Heart right ventricle (tissue), 16 donors: Measurements from ENCODE around the gene CA10. TPM values are rescaled to one million over a fixed set of nuclear protein-coding genes. Genes with fewer than 3 reads are reported as not detected.

Experiments used
- ATAC-seq, 8 donors: fragments of 200-7000 bp; cut with Tn5 transposase; one replicate each; pipeline ENCODE4 v1.9.1; 2020; ENCODE audit warnings: mild to moderate bottlenecking in 8 of 8, moderate library complexity in 8 of 8, moderate number of reproducible peaks in 1 of 8
- DNase-seq, 2 donors: peaks; one replicate each; pipeline ENCODE4 v3.0.0-alpha.2; 2020
- H3K27ac ChIP-seq, 10 donors: fragments of 200-600 bp; sonication (generic) in 2 of 10; one replicate each; pipeline versions ENCODE4 v1.5.0 to v1.8.0; 2020 to 2022; ENCODE audit warnings: mild to moderate bottlenecking in 3 of 10
- H3K27me3 ChIP-seq, 7 donors: fragments of 200-600 bp; one replicate each; pipeline ENCODE4 v1.8.0; 2021 to 2022; ENCODE audit warnings: mild to moderate bottlenecking in 2 of 7
- H3K36me3 ChIP-seq, 9 donors: fragments of 200-600 bp; sonication (generic) in 1 of 9; one replicate each; pipeline versions ENCODE4 v1.5.0 to v1.8.0; 2020 to 2022; ENCODE audit warnings: mild to moderate bottlenecking in 2 of 9
- H3K4me1 ChIP-seq, 9 donors: fragments of 200-600 bp; sonication (generic) in 1 of 9; one replicate each; pipeline versions ENCODE4 v1.5.0 to v1.8.0; 2020 to 2022; ENCODE audit warnings: mild to moderate bottlenecking in 4 of 9
- H3K4me3 ChIP-seq, 10 donors: fragments of 200-600 bp; sonication (generic) in 2 of 10; one replicate each; pipeline versions ENCODE4 v1.5.0 to v1.8.0; 2020 to 2022; ENCODE audit warnings: mild to moderate bottlenecking in 7 of 10, moderate library complexity in 2 of 10
- H3K9me3 ChIP-seq, 11 donors: fragments of 200-600 bp in 10 of 11; sonication (generic) in 2 of 11; one replicate each; pipeline versions ENCODE4 v1.5.0 to v1.8.0; 2013 to 2022; ENCODE audit warnings: mild to moderate bottlenecking in 2 of 11, control low read depth in 1 of 11, moderate library complexity in 1 of 11
- WGBS, 2 donors: extraction: QIAGEN DNeasy Blood & Tissue Kit; methylation state at CpG; one replicate each; pipeline ENCODE4 v1.1.7; 2013; ENCODE audit warnings: inconsistent platforms in 1 of 2; 5-methylcytosine and 5-hydroxymethylcytosine counted together
- intact Hi-C, 10 donors: fragments of 100-400 bp; cut with DNase I; formaldehyde crosslinking; loops; one replicate each; pipeline versions ENCODE4 v1.11.1 to v1.14.2; 2022
- polyA plus RNA-seq, 2 donors: library from polyadenylated mRNA; stranded (reverse); fragments of 200-250 nt; gene quantifications; one replicate each; pipeline ENCODE4 v1.2.3, GENCODE V29; 2013
- total RNA-seq, 10 donors: library from RNA; stranded (reverse); fragmentation: NEBNext Ultra II Directional in 3 of 10; extraction: Animal tissue kit (Norgen Biotek cat#: 25700) in 3 of 10; gene quantifications; one replicate each; pipeline versions ENCODE4 v1.2.1 to v1.2.4, GENCODE V29; 2021 to 2023
- TF ChIP-seq, protein P1 (sequence below), 9 donors: fragments of 200-600 bp; sonication (generic) in 2 of 9; IDR thresholded peaks; one replicate each; pipeline versions ENCODE4 v1.5.0 to v1.8.0; 2021 to 2022; ENCODE audit warnings: antibody characterized with exemption in 9 of 9, mild to moderate bottlenecking in 5 of 9, moderate library complexity in 1 of 9
- donor health status: Arrhythmogenic right ventricular cardiomyopathy.
- donor health status: ischemic (EF 13 %, LVEDD 7.1; RV severe dilation, severe dysfunction).
- donor health status: healthy with polysubstance abuse.
- donor health status: DM: no; HTN: yes; CAD: no.
- donor health status: DM: no; HTN: no; CAD: no.
- donor health status: ischemic (EF 25% LVEDD 6.9; RV normal size, moderate dysfunction).
- donor health status: ischemic (EF 25% LVEDD 5.7; RV mildly dilated, moderate dysfunction).
- donor health status: healthy.
- donor health status: DM: yes; HTN: yes; CAD: no.
- donor health status: Ischemic cardiomyopathy.
- donor health status: ischemic (EF 35%, LVEDD 5.7; RV mildly dilated, moderate dysfunction).
- donor health status: nonischemic (EF 11% LVEDD 7.7; RV severe dilation, severe dysfunction).
- donor health status: DM: yes; HTN: yes; CAD: no.
- donor health status: PGD.
- donor health status: ischemic (EF 29% LVEDD 5.4; RV normal size, mild dysfunction).
- donor health status: nonischemic (EF 23%, LVEDD 6.1; RV moderate dilation, normal function).

The CA10 gene
- total and polyA plus RNA-seq, 12 donors: not detected

DNA sequence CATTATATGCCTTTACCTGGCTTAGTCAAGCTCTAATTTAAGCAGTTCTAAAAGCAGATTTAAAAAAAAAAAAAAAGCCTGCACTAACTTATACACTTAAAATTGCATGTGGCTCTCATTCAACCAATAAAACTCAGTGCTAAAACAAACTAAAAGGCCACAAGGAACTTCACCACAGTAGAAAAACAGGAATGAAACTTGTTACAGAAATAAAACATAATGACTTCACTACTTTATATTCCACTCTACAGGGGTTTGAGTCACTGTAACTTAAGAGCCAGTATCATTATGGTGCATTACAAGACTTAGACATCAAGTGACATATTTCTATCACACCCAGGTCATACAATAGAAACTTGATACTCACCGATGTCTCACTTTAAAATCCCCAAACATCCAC is 11.1 kb downstream of the CA10 start:
- Histone ChIP-seq H3K36me3 (no peaks in the 10 kb centered on the region), H3K27me3 (peaks cover 0 to 6% (median 0%) of the 10 kb centered on the region in 7 donors), H3K9me3 (no peaks in the 10 kb centered on the region), H3K4me3 (no peak overlapping the region), H3K27ac (no peak overlapping the region), H3K4me1 (no peaks in the 10 kb centered on the region)
- DNase-seq (no peak), ATAC-seq (no peak)
- WGBS, 2 donors: 75 to 91% methylated on average over 1 of the region's 1 CpG
- TF ChIP-seq, protein P1, sequence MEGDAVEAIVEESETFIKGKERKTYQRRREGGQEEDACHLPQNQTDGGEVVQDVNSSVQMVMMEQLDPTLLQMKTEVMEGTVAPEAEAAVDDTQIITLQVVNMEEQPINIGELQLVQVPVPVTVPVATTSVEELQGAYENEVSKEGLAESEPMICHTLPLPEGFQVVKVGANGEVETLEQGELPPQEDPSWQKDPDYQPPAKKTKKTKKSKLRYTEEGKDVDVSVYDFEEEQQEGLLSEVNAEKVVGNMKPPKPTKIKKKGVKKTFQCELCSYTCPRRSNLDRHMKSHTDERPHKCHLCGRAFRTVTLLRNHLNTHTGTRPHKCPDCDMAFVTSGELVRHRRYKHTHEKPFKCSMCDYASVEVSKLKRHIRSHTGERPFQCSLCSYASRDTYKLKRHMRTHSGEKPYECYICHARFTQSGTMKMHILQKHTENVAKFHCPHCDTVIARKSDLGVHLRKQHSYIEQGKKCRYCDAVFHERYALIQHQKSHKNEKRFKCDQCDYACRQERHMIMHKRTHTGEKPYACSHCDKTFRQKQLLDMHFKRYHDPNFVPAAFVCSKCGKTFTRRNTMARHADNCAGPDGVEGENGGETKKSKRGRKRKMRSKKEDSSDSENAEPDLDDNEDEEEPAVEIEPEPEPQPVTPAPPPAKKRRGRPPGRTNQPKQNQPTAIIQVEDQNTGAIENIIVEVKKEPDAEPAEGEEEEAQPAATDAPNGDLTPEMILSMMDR (IDR thresholded peaks at IDR 0.05): no peak
- intact Hi-C loops: no loop called here

DNA sequence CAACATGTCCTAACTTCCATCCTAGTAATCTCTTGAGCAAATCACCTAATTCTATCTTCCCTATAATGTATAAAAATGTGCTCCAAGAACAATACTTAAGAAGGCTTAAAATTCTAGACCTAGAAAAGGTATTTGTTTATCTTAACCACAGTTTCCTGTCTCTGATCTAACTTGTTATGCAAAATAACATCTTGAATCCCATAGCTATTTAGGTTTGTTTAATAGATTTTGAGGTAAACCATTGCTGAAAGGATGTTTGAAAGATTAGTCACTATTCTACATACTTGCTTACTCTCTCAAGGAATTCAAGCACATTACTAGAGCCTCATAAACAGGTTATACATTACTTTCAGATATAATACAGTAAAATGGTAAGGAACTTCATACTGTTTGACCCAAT is 13.0 kb downstream of the CA10 start:
- ATAC-seq (no peak), DNase-seq (no peak)
- no peaks in the 10 kb centered on the region for H3K9me3 ChIP-seq
- H3K4me1 ChIP-seq: no peaks in the 10 kb centered on the region
- H3K27me3 ChIP-seq: peaks cover 0 to 16% (median 0%) of the 10 kb centered on the region in 7 donors
- intact Hi-C loops: no loop called here
- no peak overlapping the region for H3K27ac ChIP-seq
- H3K36me3 ChIP-seq: no peaks in the 10 kb centered on the region
- TF ChIP-seq, protein P1 (IDR thresholded peaks at IDR 0.05): no peak
- H3K4me3 ChIP-seq: no peak overlapping the region

DNA sequence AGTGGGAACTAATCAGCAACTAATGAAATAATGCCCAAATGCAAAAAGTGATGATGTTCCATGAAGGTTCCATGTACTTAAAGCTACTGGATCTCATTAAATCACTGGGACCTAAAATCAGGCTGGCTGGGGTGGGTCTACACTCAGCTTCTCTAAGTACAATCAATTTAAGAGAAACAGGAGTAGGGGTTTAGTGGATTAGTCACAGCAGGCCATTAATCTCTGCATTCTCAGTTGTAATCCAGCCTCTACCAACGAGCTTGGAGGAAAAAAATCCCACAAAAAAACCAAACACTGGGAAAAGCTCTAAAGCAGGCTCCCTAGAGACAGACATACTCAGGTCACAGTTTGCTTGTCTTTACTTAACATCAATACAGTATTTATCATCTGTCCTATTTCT is 15.0 kb downstream of the CA10 start:
- H3K4me3 ChIP-seq: no peak overlapping the region
- WGBS, 2 donors: 3 to 8% methylated on average over 1 of the region's 1 CpG
- no peaks in the 10 kb centered on the region for H3K9me3 ChIP-seq
- DNase-seq (no peak), ATAC-seq (no peak)
- peaks cover 0 to 16% (median 0%) of the 10 kb centered on the region in 7 donors for H3K27me3 ChIP-seq
- H3K27ac ChIP-seq: no peak overlapping the region
- intact Hi-C loops: no loop called here
- no peaks in the 10 kb centered on the region for H3K36me3 ChIP-seq
- TF ChIP-seq, protein P1 (IDR thresholded peaks at IDR 0.05): no peak
- no peaks in the 10 kb centered on the region for H3K4me1 ChIP-seq

DNA sequence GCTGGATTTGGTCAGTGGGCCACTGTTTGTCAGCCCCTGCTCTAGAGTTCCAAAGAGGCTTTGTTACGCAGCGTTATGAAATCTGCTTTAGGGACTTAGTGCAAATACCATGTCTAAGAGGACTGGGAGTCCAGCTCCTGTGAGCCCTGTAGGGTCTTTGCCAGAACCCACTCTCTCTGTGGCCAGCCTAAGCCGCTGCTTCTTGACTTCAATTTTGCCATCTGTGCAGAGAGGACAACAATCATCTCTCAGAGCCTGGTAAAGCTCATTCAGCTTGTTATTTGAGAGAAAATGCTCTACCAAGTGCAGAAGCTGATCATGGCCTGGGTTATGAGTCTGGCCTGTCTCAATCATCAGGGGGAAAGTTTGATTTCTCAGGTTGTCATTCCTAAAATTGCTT is 17.9 kb downstream of the CA10 start:
- Histone ChIP-seq H3K36me3 (no peaks in the 10 kb centered on the region), H3K4me3 (no peak overlapping the region), H3K27me3 (peaks cover 0 to 16% (median 0%) of the 10 kb centered on the region in 7 donors), H3K27ac (no peak overlapping the region), H3K9me3 (no peaks in the 10 kb centered on the region), H3K4me1 (no peaks in the 10 kb centered on the region)
- intact Hi-C loops: no loop called here
- TF ChIP-seq, protein P1 (IDR thresholded peaks at IDR 0.05): no peak
- 83 to 84% methylated on average over 3 of the region's 3 CpGs for WGBS, 2 donors
- ATAC-seq (no peak), DNase-seq (no peak)
